Measurements from ENCODE around the gene ASCL1. TPM values are rescaled to one million over a fixed set of nuclear protein-coding genes. Genes with fewer than 3 reads are reported as not detected.

The ASCL1 gene
- total RNA-seq (2022) (not detected in 2 replicates), Bru-seq, nascent RNA (not detected), BruChase-seq, experiment 1, labeled RNA remaining after a 2-hour chase (not detected), BruChase-seq, experiment 2, labeled RNA remaining after a 6-hour chase (not detected)
- long read RNA-seq = 0 reads

GRCh38 chr12:102957339-102958050, at the start of gene ASCL1:
Gene ASCL1, plus strand, starts transcription at chr12:102957674. Its CDS starts 571 bp downstream, at chr12:102958245.
- POLR2A ChIA-PET = no interaction called here
- Histone ChIP-seq H3K9me3 (no peaks in the 10 kb centered on the region), H3K27me3 (replicated peaks; ENCODE audit: control insufficient read depth, insufficient read depth, low read length) (peaks cover 6% of the 10 kb centered on the region), H3K4me1 (no peaks in the 10 kb centered on the region), H3K36me3 (ENCODE audit: control insufficient read depth, insufficient read depth, low read length) (no peaks in the 10 kb centered on the region), H3K4me3 (ENCODE audit: low read depth, low read length) (peak within 1 kb of the TSS; percentile 24)
- intact Hi-C loops (cut with micrococcal nuclease; ENCODE audit: unreplicated experiment) = loop anchor here (10.0 kb wide), 1 partner anchor 447 kb away; no protein-coding TSS in a partner anchor
- H3K36me3 Mint-ChIP-seq (ENCODE audit: insufficient read depth, unreplicated experiment) = no peaks in the 10 kb centered on the region
- H3K4me3 Mint-ChIP-seq (ENCODE audit: unreplicated experiment) = peak within 1 kb of the TSS; percentile 70
- no peaks in the 10 kb centered on the region for H3K9me3 Mint-ChIP-seq (ENCODE audit: unreplicated experiment)
- CTCF ChIA-PET = interaction anchor here (0.6 to 0.7 kb wide), 3 partner anchors 9 to 597 kb away, joined by 5 to 9 read pairs (median 6); no protein-coding TSS in a partner anchor
- H3K27ac Mint-ChIP-seq (ENCODE audit: unreplicated experiment) = no peak within 1 kb of the TSS
- H3K27me3 Mint-ChIP-seq (ENCODE audit: insufficient read depth, unreplicated experiment) = peaks cover 39% of the 10 kb centered on the region
- no TSS peak for BruUV-seq (replicated peaks)
- H3K4me1 Mint-ChIP-seq (ENCODE audit: low read depth, unreplicated experiment) = no peaks in the 10 kb centered on the region
- TF ChIP-seq, protein P1, sequence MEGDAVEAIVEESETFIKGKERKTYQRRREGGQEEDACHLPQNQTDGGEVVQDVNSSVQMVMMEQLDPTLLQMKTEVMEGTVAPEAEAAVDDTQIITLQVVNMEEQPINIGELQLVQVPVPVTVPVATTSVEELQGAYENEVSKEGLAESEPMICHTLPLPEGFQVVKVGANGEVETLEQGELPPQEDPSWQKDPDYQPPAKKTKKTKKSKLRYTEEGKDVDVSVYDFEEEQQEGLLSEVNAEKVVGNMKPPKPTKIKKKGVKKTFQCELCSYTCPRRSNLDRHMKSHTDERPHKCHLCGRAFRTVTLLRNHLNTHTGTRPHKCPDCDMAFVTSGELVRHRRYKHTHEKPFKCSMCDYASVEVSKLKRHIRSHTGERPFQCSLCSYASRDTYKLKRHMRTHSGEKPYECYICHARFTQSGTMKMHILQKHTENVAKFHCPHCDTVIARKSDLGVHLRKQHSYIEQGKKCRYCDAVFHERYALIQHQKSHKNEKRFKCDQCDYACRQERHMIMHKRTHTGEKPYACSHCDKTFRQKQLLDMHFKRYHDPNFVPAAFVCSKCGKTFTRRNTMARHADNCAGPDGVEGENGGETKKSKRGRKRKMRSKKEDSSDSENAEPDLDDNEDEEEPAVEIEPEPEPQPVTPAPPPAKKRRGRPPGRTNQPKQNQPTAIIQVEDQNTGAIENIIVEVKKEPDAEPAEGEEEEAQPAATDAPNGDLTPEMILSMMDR (IDR thresholded peaks at IDR 0.05; ENCODE audit: insufficient read depth in 1 of 2, low read depth in 1 of 2, low read length in 1 of 2, severe bottlenecking in 1 of 2, unreplicated experiment in 1 of 2) = no peak
- DNase-seq = no peak

GRCh38 chr12:102907918-102908317, 49.6 kb upstream of the ASCL1 start:
- Histone ChIP-seq H3K4me3 (ENCODE audit: low read depth, low read length) (no peak overlapping the region), H3K27me3 (replicated peaks; ENCODE audit: control insufficient read depth, insufficient read depth, low read length) (no peaks in the 10 kb centered on the region), H3K9me3 (no peaks in the 10 kb centered on the region), H3K36me3 (ENCODE audit: control insufficient read depth, insufficient read depth, low read length) (no peaks in the 10 kb centered on the region), H3K4me1 (no peaks in the 10 kb centered on the region)
- no peaks in the 10 kb centered on the region for H3K9me3 Mint-ChIP-seq (ENCODE audit: unreplicated experiment)
- H3K4me1 Mint-ChIP-seq (ENCODE audit: low read depth, unreplicated experiment) = no peaks in the 10 kb centered on the region
- no peaks in the 10 kb centered on the region for H3K36me3 Mint-ChIP-seq (ENCODE audit: insufficient read depth, unreplicated experiment)
- TF ChIP-seq, protein P1 (IDR thresholded peaks at IDR 0.05; ENCODE audit: insufficient read depth in 1 of 2, low read depth in 1 of 2, low read length in 1 of 2, severe bottlenecking in 1 of 2, unreplicated experiment in 1 of 2) = no peak
- ChIA-PET POLR2A (no interaction called here), CTCF (no interaction called here)
- no TSS peak for BruUV-seq (replicated peaks)
- intact Hi-C loops (cut with micrococcal nuclease; ENCODE audit: unreplicated experiment) = no loop called here
- no peaks in the 10 kb centered on the region for H3K27me3 Mint-ChIP-seq (ENCODE audit: insufficient read depth, unreplicated experiment)
- DNase-seq = no peak
- H3K4me3 Mint-ChIP-seq (ENCODE audit: unreplicated experiment) = no peak overlapping the region
- no peak overlapping the region for H3K27ac Mint-ChIP-seq (ENCODE audit: unreplicated experiment)

- Histone ChIP-seq H3K4me1 (no peaks in the 10 kb centered on the region), H3K36me3 (ENCODE audit: control insufficient read depth, insufficient read depth, low read length) (no peaks in the 10 kb centered on the region), H3K4me3 (ENCODE audit: low read depth, low read length) (no peak overlapping the region), H3K27me3 (replicated peaks; ENCODE audit: control insufficient read depth, insufficient read depth, low read length) (no peaks in the 10 kb centered on the region), H3K9me3 (no peaks in the 10 kb centered on the region)
- ChIA-PET CTCF (no interaction called here), POLR2A (no interaction called here)
- intact Hi-C loops (cut with micrococcal nuclease; ENCODE audit: unreplicated experiment) = no loop called here
- no peak overlapping the region for H3K27ac Mint-ChIP-seq (ENCODE audit: unreplicated experiment)
- H3K36me3 Mint-ChIP-seq (ENCODE audit: insufficient read depth, unreplicated experiment) = no peaks in the 10 kb centered on the region
- H3K4me3 Mint-ChIP-seq (ENCODE audit: unreplicated experiment) = no peak overlapping the region
- no peak for DNase-seq
- H3K4me1 Mint-ChIP-seq (ENCODE audit: low read depth, unreplicated experiment) = no peaks in the 10 kb centered on the region
- no TSS peak for BruUV-seq (replicated peaks)
- no peaks in the 10 kb centered on the region for H3K9me3 Mint-ChIP-seq (ENCODE audit: unreplicated experiment)
- TF ChIP-seq, protein P1 (IDR thresholded peaks at IDR 0.05; ENCODE audit: insufficient read depth in 1 of 2, low read depth in 1 of 2, low read length in 1 of 2, severe bottlenecking in 1 of 2, unreplicated experiment in 1 of 2) = no peak
- no peaks in the 10 kb centered on the region for H3K27me3 Mint-ChIP-seq (ENCODE audit: insufficient read depth, unreplicated experiment)
Measured at GRCh38 chr12:102910137-102910536, 47.3 kb upstream of the ASCL1 start.

Data from Caco-2 (cell line).